ENCODE results near the gene ASXL1. TPM values are rescaled to one million over a fixed set of nuclear protein-coding genes. Genes with fewer than 3 reads are reported as not detected.

ASXL1 gene
- total and polyA plus RNA-seq, 2 donors (not counting 1 experiment from before 2014, with no cell fraction given), result 93.0 to 180 TPM

DNA sequence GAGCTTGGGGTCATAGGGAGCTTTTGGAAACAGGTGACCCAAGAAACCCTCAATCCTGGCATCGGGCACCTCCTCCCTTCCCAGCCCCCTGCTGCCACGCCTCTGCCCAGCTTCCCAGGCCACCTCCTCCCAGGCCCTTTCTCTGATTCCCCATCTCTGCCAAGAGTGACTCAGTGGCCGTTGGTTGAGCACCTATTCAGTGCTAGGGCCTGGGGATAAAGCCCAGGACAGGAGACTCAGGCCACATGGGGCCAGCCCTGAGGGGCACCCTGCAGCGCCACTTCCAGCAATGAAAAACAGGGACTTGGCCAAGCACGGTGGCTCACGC lies 110.1 kb downstream of the ASXL1 start:
- Histone ChIP-seq H3K36me3 (replicated peaks in 1 of 2; ENCODE audit: control extremely low read depth in 1 of 2, control insufficient read depth in 1 of 2, extremely low read depth in 1 of 2, insufficient read depth in 2 of 2, low read length in 1 of 2) (no peaks in the 10 kb centered on the region), H3K27me3 (replicated peaks in 1 of 4; ENCODE audit: control extremely low read depth in 1 of 4, control insufficient read depth in 3 of 4, insufficient read depth in 4 of 4, low read length in 3 of 4) (no peaks in the 10 kb centered on the region), H2AFZ (ENCODE audit: insufficient read depth, low read depth, low read length, poor library complexity, severe bottlenecking) (no peak overlapping the region), H3K9ac (ENCODE audit: low read length) (no peak overlapping the region), H4K20me1 (ENCODE audit: control insufficient read depth, insufficient read depth, low read length, poor library complexity, severe bottlenecking) (peaks cover 7% of the 10 kb centered on the region), H3K4me1 (ENCODE audit: control insufficient read depth in 2 of 2, insufficient read depth in 2 of 2, low read length in 2 of 2) (peaks cover 4 to 25% of the 10 kb centered on the region in 2 donors), H3K4me2 (replicated peaks; ENCODE audit: low read depth, low read length, poor library complexity, severe bottlenecking) (peak overlapping the region; percentile 38), H3K4me3 (ENCODE audit: control extremely low read depth in 1 of 5, extremely low read depth in 1 of 5, insufficient read depth in 1 of 5, low read depth in 2 of 5, low read length in 4 of 5) (no peak overlapping the region), H3K27ac (ENCODE audit: low read length in 2 of 2) (no peak overlapping the region), H3K79me2 (ENCODE audit: control insufficient read depth, insufficient read depth, low read length) (peaks cover 12% of the 10 kb centered on the region), H3K9me3 (ENCODE audit: control extremely low read depth in 1 of 3, control insufficient read depth in 2 of 3, insufficient read depth in 1 of 3, low read length in 2 of 3) (peaks cover 0 to 4% (median 0%) of the 10 kb centered on the region in 3 donors)
- Mint-ChIP-seq H3K4me1 (peaks cover 20% of the 10 kb centered on the region), H3K27me3 (no peaks in the 10 kb centered on the region), H3K9me3 (ENCODE audit: insufficient read depth) (no peaks in the 10 kb centered on the region), H3K27ac (no peak overlapping the region), H3K4me3 (no peak overlapping the region)
- WGBS (ENCODE audit: insufficient coverage), result 96% methylated on average over 6 of the region's 6 CpGs
- intact Hi-C loops (cut with micrococcal nuclease), result no loop called here
- TF ChIP-seq, protein P1, sequence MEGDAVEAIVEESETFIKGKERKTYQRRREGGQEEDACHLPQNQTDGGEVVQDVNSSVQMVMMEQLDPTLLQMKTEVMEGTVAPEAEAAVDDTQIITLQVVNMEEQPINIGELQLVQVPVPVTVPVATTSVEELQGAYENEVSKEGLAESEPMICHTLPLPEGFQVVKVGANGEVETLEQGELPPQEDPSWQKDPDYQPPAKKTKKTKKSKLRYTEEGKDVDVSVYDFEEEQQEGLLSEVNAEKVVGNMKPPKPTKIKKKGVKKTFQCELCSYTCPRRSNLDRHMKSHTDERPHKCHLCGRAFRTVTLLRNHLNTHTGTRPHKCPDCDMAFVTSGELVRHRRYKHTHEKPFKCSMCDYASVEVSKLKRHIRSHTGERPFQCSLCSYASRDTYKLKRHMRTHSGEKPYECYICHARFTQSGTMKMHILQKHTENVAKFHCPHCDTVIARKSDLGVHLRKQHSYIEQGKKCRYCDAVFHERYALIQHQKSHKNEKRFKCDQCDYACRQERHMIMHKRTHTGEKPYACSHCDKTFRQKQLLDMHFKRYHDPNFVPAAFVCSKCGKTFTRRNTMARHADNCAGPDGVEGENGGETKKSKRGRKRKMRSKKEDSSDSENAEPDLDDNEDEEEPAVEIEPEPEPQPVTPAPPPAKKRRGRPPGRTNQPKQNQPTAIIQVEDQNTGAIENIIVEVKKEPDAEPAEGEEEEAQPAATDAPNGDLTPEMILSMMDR (IDR thresholded peaks at IDR 0.05), result no peak
- TF ChIP-seq EZH2 (IDR thresholded peaks at IDR 0.05; ENCODE audit: borderline replicate concordance, insufficient read depth, low read depth, low read length, poor library complexity, severe bottlenecking), result no peak
- ATAC-seq (ENCODE audit: low read depth) (no peak), DNase-seq (no peak)
- ChIA-PET CTCF (no interaction called here), POLR2A (no interaction called here)

DNA sequence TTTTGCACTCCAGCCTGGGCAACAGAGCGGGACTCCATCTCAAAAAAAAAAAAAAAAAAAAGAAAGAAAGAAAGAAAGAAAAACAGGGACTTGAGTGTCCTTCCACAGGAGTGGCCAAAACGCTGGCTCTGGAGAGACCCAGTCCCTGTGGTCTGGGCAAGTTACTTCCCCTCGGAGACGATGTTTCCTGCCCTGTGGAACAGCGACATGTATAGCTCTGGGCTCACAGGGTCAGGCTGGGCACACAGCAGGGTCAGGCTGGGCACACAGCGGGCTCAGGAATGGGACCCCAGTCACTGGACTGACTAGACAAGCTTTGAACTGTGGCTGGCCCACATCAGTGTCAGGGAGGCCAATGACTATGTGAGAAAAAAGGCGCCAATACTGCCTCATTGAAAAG lies 110.7 kb downstream of the ASXL1 start:
- H3K27me3 Mint-ChIP-seq, result no peaks in the 10 kb centered on the region
- DNase-seq, result no peak
- H3K79me2 ChIP-seq (ENCODE audit: control insufficient read depth, insufficient read depth, low read length), result peaks cover 12% of the 10 kb centered on the region

More for the DNA sequence above, 110.7 kb downstream of the ASXL1 start:
- Histone ChIP-seq H3K9me3 (ENCODE audit: control extremely low read depth in 1 of 3, control insufficient read depth in 2 of 3, insufficient read depth in 1 of 3, low read length in 2 of 3) (peaks cover 0 to 4% (median 0%) of the 10 kb centered on the region in 3 donors), H3K36me3 (replicated peaks in 1 of 2; ENCODE audit: control extremely low read depth in 1 of 2, control insufficient read depth in 1 of 2, extremely low read depth in 1 of 2, insufficient read depth in 2 of 2, low read length in 1 of 2) (no peaks in the 10 kb centered on the region), H3K27me3 (replicated peaks in 1 of 4; ENCODE audit: control extremely low read depth in 1 of 4, control insufficient read depth in 3 of 4, insufficient read depth in 4 of 4, low read length in 3 of 4) (no peaks in the 10 kb centered on the region), H3K4me2 (replicated peaks; ENCODE audit: low read depth, low read length, poor library complexity, severe bottlenecking) (no peak overlapping the region), H2AFZ (ENCODE audit: insufficient read depth, low read depth, low read length, poor library complexity, severe bottlenecking) (no peak overlapping the region), H3K9ac (ENCODE audit: low read length) (no peak overlapping the region), H4K20me1 (ENCODE audit: control insufficient read depth, insufficient read depth, low read length, poor library complexity, severe bottlenecking) (peaks cover 7% of the 10 kb centered on the region), H3K27ac (ENCODE audit: low read length in 2 of 2) (no peak overlapping the region), H3K4me3 (ENCODE audit: control extremely low read depth in 1 of 5, extremely low read depth in 1 of 5, insufficient read depth in 1 of 5, low read depth in 2 of 5, low read length in 4 of 5) (no peak overlapping the region), H3K4me1 (ENCODE audit: control insufficient read depth in 2 of 2, insufficient read depth in 2 of 2, low read length in 2 of 2) (peaks cover 4 to 25% of the 10 kb centered on the region in 2 donors)
- no peak overlapping the region for H3K27ac Mint-ChIP-seq
- H3K4me1 Mint-ChIP-seq, result peaks cover 20% of the 10 kb centered on the region
- ATAC-seq (ENCODE audit: low read depth), result no peak
- intact Hi-C loops (cut with micrococcal nuclease), result no loop called here
- ChIA-PET CTCF (interaction anchor here (1.1 kb wide), 1 partner anchor 184 kb away, joined by 3 read pairs; no protein-coding TSS in a partner anchor), POLR2A (no interaction called here)
- TF ChIP-seq, protein P1 (IDR thresholded peaks at IDR 0.05), result no peak
- no peak for TF ChIP-seq EZH2 (IDR thresholded peaks at IDR 0.05; ENCODE audit: borderline replicate concordance, insufficient read depth, low read depth, low read length, poor library complexity, severe bottlenecking)
- H3K9me3 Mint-ChIP-seq (ENCODE audit: insufficient read depth), result no peaks in the 10 kb centered on the region
- 60% methylated on average over 6 of the region's 7 CpGs for WGBS (ENCODE audit: insufficient coverage)
- H3K4me3 Mint-ChIP-seq, result no peak overlapping the region
